ENCODE data around the gene PHRF1.

Gene PHRF1, protein sequence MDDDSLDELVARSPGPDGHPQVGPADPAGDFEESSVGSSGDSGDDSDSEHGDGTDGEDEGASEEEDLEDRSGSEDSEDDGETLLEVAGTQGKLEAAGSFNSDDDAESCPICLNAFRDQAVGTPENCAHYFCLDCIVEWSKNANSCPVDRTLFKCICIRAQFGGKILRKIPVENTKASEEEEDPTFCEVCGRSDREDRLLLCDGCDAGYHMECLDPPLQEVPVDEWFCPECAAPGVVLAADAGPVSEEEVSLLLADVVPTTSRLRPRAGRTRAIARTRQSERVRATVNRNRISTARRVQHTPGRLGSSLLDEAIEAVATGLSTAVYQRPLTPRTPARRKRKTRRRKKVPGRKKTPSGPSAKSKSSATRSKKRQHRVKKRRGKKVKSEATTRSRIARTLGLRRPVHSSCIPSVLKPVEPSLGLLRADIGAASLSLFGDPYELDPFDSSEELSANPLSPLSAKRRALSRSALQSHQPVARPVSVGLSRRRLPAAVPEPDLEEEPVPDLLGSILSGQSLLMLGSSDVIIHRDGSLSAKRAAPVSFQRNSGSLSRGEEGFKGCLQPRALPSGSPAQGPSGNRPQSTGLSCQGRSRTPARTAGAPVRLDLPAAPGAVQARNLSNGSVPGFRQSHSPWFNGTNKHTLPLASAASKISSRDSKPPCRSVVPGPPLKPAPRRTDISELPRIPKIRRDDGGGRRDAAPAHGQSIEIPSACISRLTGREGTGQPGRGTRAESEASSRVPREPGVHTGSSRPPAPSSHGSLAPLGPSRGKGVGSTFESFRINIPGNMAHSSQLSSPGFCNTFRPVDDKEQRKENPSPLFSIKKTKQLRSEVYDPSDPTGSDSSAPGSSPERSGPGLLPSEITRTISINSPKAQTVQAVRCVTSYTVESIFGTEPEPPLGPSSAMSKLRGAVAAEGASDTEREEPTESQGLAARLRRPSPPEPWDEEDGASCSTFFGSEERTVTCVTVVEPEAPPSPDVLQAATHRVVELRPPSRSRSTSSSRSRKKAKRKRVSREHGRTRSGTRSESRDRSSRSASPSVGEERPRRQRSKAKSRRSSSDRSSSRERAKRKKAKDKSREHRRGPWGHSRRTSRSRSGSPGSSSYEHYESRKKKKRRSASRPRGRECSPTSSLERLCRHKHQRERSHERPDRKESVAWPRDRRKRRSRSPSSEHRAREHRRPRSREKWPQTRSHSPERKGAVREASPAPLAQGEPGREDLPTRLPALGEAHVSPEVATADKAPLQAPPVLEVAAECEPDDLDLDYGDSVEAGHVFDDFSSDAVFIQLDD (N-terminal part only)

GRCh38 chr11:575996-576768 is at the start of gene PHRF1:
PHRF1 (plus strand) TSS chr11:576470; CDS start chr11:581513, 5,043 bp downstream.
- DNase-seq: peak; percentile 95

DNA sequence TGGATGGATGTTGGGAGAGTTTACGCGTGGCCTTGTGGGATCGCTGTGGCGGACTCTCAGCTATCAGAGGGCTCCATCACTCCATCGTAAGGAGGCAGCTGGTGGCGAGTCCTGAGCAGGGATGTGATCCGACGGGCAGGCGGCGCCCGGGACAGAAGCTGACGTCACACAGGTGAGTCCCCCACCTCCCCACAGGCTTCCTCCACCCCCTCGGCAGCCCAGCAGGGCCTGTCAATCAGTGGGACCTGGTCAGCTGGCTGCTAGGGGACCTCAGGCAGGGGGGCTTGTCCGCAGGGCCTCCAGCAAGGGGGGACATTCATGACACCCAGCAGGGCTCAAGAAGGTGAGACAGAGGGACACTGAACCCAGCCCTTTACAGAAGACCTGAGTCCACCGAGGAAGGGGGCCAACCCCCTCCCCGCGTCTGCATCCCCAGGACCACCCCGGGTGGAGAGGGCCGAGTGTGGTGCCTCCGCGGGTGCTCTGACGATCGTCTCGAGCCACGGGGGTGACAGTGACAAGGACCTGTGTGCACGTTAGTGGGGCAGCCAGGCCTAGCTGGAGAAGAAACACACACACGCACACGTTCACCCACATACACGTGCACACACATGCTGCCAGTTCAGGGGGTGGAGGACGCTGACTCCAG is 48.0 kb upstream of the PHRF1 start:
- no peak for DNase-seq

- DNase-seq: no peak
Measured at GRCh38 chr11:528815-529727, 47.2 kb upstream of the PHRF1 start.

GRCh38 chr11:529728-530411 is 46.4 kb upstream of the PHRF1 start:
- DNase-seq: no peak

DNA sequence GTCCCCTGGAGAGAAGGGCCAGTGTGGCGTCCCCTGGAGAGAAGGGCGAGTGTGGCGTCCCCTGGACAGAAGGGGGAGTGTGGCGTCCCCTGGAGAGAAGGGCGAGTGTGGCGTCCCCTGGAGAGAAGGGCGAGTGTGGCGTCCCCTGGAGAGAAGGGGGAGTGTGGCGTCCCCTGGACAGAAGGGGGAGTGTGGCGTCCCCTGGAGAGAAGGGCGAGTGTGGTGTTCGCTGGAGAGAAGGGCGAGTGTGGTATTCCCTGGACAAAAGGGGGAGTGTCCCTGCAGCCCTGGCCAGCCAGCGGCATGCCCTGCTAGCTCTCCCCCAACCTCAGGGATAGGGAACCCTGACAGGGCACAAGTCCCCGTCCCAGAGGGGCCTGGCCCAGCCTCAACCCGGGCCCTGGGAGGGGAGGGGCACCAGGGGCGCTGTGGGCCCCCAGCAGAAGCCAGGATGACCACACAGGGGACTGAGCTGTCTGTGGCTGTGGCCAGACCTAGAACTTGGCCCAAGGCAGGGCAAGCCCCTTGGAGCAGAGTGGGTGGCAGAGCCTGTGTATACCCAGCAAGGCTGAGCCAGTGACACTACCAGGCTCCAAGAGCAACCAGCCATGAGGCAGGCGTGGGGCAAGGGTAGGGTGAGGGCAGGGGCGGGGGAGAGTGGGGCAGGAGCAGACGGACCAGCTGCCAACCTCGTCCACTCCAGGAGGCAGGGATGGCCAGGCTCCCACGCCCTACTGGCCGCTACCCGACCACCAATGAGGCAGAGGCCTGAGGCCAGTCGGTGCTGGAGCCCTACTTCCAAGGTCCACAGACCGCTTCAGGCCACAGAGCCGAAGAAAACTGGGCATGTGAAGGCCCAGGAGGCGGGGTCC is 45.1 kb upstream of the PHRF1 start:
- no peak for DNase-seq

- no peak for DNase-seq
Measured at GRCh38 chr11:531919-532526, 44.2 kb upstream of the PHRF1 start.

DNA sequence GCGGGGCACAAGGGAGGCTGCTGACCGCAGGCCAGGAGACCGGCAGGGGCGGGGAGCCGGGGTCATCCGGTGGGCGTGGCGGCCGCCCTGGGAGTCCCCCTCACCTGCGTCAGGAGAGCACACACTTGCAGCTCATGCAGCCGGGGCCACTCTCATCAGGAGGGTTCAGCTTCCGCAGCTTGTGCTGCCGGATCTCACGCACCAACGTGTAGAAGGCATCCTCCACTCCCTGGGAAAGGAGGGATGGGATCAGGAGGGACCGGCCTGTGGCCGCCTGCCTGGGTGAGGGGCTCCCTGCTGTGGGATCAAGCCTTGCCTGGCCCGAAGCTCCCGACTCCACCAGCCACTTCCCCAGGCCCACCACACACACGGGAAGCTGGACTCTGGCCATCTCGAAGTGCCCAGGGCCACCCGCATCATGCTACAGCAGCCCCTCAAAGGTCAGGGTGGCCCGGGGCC is 43.7 kb upstream of the PHRF1 start:
- DNase-seq: no peak

- DNase-seq: no peak
Measured at GRCh38 chr11:532986-533585, 43.2 kb upstream of the PHRF1 start.

DNA sequence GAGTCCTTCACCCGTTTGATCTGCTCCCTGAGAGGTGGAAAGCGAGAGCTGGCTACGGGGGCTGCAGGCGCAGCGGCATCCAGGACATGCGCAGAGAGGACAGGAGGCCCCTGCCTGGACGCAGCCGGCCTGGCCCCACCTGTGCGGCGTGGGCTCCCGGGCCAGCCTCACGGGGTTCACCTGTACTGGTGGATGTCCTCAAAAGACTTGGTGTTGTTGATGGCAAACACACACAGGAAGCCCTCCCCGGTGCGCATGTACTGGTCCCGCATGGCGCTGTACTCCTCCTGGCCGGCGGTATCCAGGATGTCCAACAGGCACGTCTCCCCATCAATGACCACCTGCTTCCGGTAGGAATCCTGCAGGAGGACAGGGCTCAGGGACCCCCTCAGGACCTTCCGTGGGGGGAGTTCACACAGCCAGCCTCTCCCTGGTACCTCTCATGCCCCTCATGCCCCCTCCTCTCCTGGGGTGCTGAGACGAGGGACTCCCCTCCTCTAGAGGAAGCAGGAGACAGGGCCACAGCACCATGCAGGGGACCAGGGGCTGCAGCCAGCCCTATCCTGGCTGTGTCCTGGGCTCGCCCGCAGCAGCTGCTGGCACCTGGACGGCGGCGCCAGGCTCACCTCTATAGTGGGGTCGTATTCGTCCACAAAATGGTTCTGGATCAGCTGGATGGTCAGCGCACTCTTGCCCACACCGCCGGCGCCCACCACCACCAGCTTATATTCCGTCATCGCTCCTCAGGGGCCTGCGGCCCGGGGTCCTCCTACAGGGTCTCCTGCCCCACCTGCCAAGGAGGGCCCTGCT is 42.5 kb upstream of the PHRF1 start:
- DNase-seq: no peak

DNA sequence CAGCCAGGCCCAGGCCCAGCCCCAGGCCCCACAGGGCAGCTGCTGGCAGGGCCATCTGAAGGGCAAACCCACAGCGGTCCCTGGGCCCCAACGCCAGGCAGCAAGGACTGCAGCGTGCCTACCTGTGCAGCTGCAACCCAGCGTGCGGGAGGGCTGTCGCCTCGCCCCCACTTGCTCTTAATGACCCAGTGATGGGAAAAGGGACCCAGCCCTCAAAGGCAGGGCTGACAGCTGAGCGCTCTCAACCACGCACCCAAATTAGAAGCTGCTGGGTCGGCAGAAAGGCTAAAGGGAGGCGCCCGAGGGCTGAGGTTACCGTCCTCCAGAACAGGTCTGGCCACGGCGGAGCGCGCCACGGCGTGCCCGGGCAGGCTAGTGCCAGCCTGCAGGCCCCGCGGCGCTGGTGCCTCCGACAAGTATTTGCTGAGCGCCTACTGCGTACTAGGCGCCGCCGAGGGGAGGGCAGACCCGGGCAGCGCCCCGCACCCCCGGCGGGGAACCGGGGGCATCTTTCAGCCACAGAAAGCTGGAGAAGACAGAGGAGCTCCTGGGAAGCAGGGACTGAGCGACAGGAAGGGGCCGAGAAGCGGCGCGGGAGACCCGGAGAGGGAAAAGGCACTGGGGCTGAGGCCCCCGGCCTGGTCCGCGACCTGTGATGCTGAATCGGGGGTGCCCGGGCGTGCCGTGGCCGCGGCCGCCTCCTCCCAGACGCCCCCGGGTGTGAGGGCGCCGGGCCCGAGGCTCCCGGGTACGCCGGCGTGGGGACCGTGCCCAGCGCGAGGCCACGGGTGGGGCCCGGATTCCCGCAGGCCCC is 41.7 kb upstream of the PHRF1 start:
- DNase-seq: no peak

DNA sequence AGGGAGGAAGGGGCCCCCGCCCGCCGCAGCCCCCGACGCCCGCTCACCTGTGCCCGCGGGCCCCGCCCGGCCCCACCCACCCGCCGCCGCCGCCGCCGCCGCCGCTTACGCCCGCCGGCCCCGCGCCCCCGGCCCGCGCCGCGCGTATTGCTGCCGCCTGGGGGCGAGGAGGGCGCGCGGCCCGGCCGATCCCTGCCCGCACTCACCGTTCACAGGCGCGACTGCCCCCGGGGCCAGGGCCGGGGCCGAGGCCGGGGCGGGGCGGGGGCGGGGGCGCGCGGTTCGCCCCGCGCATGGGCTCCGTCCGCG is 41.1 kb upstream of the PHRF1 start:
- no peak for DNase-seq

DNA sequence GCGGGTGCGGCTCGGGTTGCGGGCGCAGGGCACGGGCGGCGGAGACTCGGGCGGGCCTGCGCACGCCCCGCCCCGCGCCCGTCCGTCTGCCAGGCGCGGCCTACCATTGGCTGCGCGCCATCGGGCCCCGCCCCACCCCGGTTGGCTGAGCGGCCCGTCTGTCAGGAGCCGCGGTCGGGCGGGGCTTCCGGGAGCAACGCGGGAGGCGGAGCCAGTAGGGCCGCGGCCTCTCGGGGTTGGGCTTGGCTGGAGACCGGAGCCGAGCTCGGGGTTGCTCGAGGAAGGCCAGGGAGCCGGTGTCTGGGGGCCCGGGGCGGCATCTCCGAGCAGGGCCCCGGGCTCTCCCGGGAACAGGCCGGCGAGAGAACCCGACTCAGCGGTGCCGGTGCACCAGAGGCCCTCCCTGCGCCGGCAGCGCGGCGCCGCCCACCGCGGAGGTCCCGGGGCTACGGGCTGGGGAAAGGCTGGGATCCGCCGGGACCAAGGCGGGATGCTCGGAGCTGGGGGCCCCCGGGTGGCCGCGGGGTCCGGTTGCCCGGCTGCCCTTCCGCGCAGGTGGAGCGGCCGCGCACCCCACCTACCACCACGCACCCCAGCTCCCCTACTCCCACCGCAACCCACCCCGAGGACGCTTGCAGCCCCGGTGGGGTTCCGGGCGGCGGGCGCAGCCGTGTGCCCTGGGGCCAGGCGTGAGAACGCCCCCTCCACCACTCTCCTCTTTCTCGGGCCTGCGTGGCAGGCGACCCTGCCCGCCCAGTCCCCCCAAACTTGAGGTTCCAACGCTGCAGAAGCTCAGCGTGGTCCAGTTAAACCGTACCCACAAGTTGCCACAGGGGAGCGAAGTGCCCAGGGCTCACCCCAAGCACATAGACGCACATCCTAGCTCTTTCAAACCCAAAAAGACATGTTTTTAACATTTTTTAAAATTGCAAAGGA is 40.5 kb upstream of the PHRF1 start, which contains the start of gene HRAS:
Gene HRAS, minus strand, starts transcription at position 58 of the 936 bp plus-strand sequence.
- peak; percentile 95 for DNase-seq

DNA sequence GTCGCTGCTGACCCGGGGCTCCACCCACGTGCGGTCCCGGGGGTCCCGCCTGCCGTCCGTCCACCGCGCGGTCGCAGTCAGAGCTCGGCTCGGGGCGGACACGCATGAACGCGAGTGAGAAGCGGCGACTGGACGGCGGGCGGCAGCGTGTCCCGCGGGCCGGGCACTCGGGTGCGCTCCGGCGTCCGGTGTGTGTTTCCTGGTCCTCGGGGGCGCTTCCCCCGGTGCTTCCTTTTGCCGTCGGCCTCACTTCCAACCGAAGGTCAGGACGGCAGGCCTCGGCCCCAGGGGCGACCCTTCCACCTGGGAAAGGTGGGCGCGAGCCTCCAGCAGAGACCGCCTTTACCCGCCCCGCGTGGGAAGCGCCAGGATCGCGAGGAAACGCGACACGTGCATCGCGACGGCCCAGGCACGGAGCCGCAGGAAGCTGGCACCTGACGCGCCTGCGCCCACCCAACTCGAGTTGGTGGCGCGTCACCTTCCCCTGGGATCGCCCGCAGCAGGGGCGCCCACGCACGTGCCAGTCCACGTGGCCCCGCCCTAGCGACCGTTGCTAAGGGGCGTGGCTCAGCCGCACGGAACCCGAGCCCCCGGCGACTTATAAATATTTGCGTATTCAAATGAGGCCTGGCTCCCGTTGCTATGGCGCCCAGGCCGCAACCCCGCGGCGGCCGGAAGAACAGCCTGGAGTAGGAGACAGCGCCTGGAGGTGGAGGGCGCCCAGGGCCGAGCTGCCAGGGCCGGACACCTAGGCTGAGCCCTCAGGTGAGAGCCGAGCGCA is 39.2 kb upstream of the PHRF1 start, which contains the start of gene LRRC56:
Gene LRRC56, plus strand, starts transcription at position 687 of the 781 bp plus-strand sequence. CDS start 3,158 bp downstream, outside the sequence.
- peak; percentile 97 for DNase-seq

Data from CD4-positive, alpha-beta T cell treated with Interleukin-15 for 1 hour (primary cell).